GM23338 (cell line): ENCODE data around the gene CACNG7. TPM values are rescaled to one million over a fixed set of nuclear protein-coding genes. Genes with fewer than 3 reads are reported as not detected.
A peak's percentile ranks its signal among the peaks of the same experiment; 100 is the strongest.
"Not testable (repeated sequence)": the region's sequence is repeated elsewhere in the genome, so short reads cannot be mapped to it uniquely, and the experiment has no call there.

ENCODE experiments used
- ATAC-seq: fragments of 200-7000 bp; cut with Tn5 transposase; 3 replicates; pipeline ENCODE4 v1.9.1; 2020
- DNase-seq: peaks from one replicate; pipeline ENCODE4 v3.0.0-alpha.2; 2015; ENCODE audit warnings: low spot score
- H2AFZ ChIP-seq: fragments of 200-600 bp; sonication (generic); 2 replicates; pipeline ENCODE4 v1.8.0; 2016; ENCODE audit warnings: antibody characterized with exemption, mild to moderate bottlenecking, moderate library complexity
- H3F3A ChIP-seq: fragments of 200-600 bp; sonication (generic); replicated peaks from 2 replicates; pipeline ENCODE4 v1.8.0; 2017; ENCODE audit warnings: antibody characterized with exemption, mixed run types, low read depth
- H3K27ac ChIP-seq: fragments of 200-600 bp; sonication (generic); 2 replicates; pipeline ENCODE4 v1.6.1; 2016; ENCODE audit warnings: low read depth
- H3K27me3 ChIP-seq: fragments of 200-600 bp; sonication (generic); 2 replicates; pipeline ENCODE4 v1.8.0; 2016; ENCODE audit warnings: mild to moderate bottlenecking, mixed run types, moderate library complexity; ENCODE audit not compliant: insufficient read depth
- H3K36me3 ChIP-seq: fragments of 200-600 bp; sonication (generic); 2 replicates; pipeline ENCODE4 v1.8.0; 2016; ENCODE audit warnings: mild to moderate bottlenecking; ENCODE audit not compliant: insufficient read depth
- H3K4me1 ChIP-seq: fragments of 200-600 bp; sonication (generic); 2 replicates; pipeline ENCODE4 v1.8.0; 2016; ENCODE audit warnings: mild to moderate bottlenecking, moderate library complexity; ENCODE audit not compliant: insufficient read depth
- H3K4me2 ChIP-seq: fragments of 200-600 bp; sonication (generic); 2 replicates; pipeline ENCODE4 v1.7.1; 2017; ENCODE audit warnings: mixed run types
- H3K4me3 ChIP-seq: fragments of 200-600 bp; sonication (generic); 2 replicates; pipeline ENCODE4 v1.6.1; 2016; ENCODE audit warnings: mixed run types
- H3K79me2 ChIP-seq: fragments of 200-600 bp; sonication (generic); replicated peaks from 2 replicates; pipeline ENCODE4 v1.8.0; 2017; ENCODE audit warnings: mild to moderate bottlenecking; ENCODE audit not compliant: insufficient read depth
- H3K9me2 ChIP-seq: fragments of 200-600 bp; sonication (generic); 2 replicates; pipeline ENCODE4 v1.8.0; 2017; ENCODE audit not compliant: insufficient read depth
- H4K20me1 ChIP-seq: fragments of 200-600 bp; sonication (generic); replicated peaks from 2 replicates; pipeline ENCODE4 v1.8.0; 2017; ENCODE audit warnings: mild to moderate bottlenecking; ENCODE audit not compliant: insufficient read depth
- H3K27ac Mint-ChIP-seq: 2 replicates; pipeline ENCODE4 v1.8.0; 2020; ENCODE audit warnings: inconsistent platforms, mild to moderate bottlenecking, moderate library complexity, mixed read lengths
- H3K27me3 Mint-ChIP-seq: 3 replicates; pipeline ENCODE4 v1.8.0; 2022; ENCODE audit warnings: low read depth, mild to moderate bottlenecking, moderate library complexity, mixed read lengths, inconsistent platforms; ENCODE audit not compliant: insufficient read depth, poor library complexity
- H3K36me3 Mint-ChIP-seq: 3 replicates; pipeline ENCODE4 v1.8.0; 2021; ENCODE audit warnings: low read depth, mild to moderate bottlenecking, inconsistent platforms, moderate library complexity, mixed read lengths
- H3K4me1 Mint-ChIP-seq: 3 replicates; pipeline ENCODE4 v1.8.0; 2020; ENCODE audit warnings: mild to moderate bottlenecking, inconsistent platforms, mixed read lengths
- H3K4me3 Mint-ChIP-seq: 3 replicates; pipeline ENCODE4 v1.8.0; 2021; ENCODE audit warnings: moderate library complexity, mild to moderate bottlenecking, inconsistent platforms, mixed read lengths
- H3K9me3 Mint-ChIP-seq: 3 replicates; pipeline ENCODE4 v1.8.0; 2020; ENCODE audit warnings: moderate library complexity, mild to moderate bottlenecking, inconsistent platforms, mixed read lengths
- EZH2 ChIP-seq: fragments of 200-600 bp; sonication (generic); IDR thresholded peaks from one replicate; pipeline ENCODE4 v1.8.0; 2017; ENCODE audit warnings: antibody characterized with exemption, mild to moderate bottlenecking, low read depth; ENCODE audit not compliant: unreplicated experiment
- EZH2phosphoT487 ChIP-seq: fragments of 200-600 bp; sonication (generic); IDR thresholded peaks from one replicate; pipeline ENCODE4 v1.8.1; 2018; ENCODE audit warnings: antibody characterized with exemption; ENCODE audit not compliant: unreplicated experiment
- POLR2AphosphoS5 ChIP-seq: IDR thresholded peaks from 2 replicates; pipeline ENCODE4 v1.6.1; 2016; ENCODE audit warnings: antibody characterized with exemption, low read depth
- STAT1 ChIP-seq: IDR thresholded peaks from one replicate; pipeline ENCODE4 v1.6.1; 2016; ENCODE audit warnings: antibody characterized with exemption; ENCODE audit not compliant: unreplicated experiment
- polyA plus RNA-seq: library from polyadenylated mRNA; unstranded; fragments of >200 nt; fragmentation: Nextera tagmentation; extraction: Ambion mirVana; gene quantifications from 2 replicates; pipeline ENCODE4 v1.2.1, GENCODE V29; 2016
- total RNA-seq: library from RNA; depleted of rRNA; stranded (reverse); fragments of >200 nt; shearing (Covaris generic); gene quantifications from 2 replicates; pipeline ENCODE4 v1.2.3, GENCODE V29; 2014
- TF ChIP-seq, protein P1 (sequence below), 2 experiments: fragments of 200-600 bp in 1 of 2; sonication (generic) in 1 of 2; conservative IDR thresholded peaks; 2 replicates each; pipeline versions ENCODE4 v1.5.1 to v1.6.1; 2016 to 2017; ENCODE audit warnings: antibody characterized with exemption in 2 of 2, low read depth in 2 of 2, mild to moderate bottlenecking in 2 of 2, moderate library complexity in 1 of 2

CACNG7 gene
- total and polyA plus RNA-seq, 2 experiments from 2014 or later = 9.8 to 15.6 TPM

DNA sequence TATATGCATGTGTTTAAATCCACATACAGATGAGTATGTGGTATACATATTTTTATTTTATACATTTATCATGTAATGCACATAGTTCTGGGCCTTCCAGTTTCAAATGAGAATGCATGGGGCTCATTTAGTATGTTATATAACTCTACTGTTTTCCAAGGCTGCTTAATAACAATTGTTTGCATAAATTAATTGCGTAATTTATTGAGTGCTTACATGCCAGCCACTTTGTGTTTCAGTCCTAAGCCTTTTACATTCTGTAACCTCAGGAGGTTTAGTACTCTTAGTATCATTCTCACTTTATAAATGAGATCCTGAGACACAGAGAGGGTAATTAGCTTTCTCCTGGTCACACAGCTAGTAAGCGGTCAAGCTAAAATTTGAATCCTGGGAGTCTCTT is 36.9 kb downstream of the CACNG7 start (continued):
- TF ChIP-seq EZH2 (no peak), STAT1 (no peak), POLR2AphosphoS5 (no peak)
- TF ChIP-seq, protein P1, sequence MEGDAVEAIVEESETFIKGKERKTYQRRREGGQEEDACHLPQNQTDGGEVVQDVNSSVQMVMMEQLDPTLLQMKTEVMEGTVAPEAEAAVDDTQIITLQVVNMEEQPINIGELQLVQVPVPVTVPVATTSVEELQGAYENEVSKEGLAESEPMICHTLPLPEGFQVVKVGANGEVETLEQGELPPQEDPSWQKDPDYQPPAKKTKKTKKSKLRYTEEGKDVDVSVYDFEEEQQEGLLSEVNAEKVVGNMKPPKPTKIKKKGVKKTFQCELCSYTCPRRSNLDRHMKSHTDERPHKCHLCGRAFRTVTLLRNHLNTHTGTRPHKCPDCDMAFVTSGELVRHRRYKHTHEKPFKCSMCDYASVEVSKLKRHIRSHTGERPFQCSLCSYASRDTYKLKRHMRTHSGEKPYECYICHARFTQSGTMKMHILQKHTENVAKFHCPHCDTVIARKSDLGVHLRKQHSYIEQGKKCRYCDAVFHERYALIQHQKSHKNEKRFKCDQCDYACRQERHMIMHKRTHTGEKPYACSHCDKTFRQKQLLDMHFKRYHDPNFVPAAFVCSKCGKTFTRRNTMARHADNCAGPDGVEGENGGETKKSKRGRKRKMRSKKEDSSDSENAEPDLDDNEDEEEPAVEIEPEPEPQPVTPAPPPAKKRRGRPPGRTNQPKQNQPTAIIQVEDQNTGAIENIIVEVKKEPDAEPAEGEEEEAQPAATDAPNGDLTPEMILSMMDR (conservative IDR thresholded peaks at IDR 0.05; ENCODE audit: low read depth in 2 of 2) = no peak

- Histone ChIP-seq H3K36me3 (no peaks in the 10 kb centered on the region), H3K9me2 (no peaks in the 10 kb centered on the region), H3K4me2 (no peak overlapping the region), H3K4me1 (peaks cover 23% of the 10 kb centered on the region), H2AFZ (no peak overlapping the region), H3K79me2 (no peaks in the 10 kb centered on the region), H3F3A (peaks cover 14% of the 10 kb centered on the region), H4K20me1 (no peaks in the 10 kb centered on the region), H3K27me3 (no peaks in the 10 kb centered on the region), H3K4me3 (no peak overlapping the region), H3K27ac (no peak overlapping the region)
- H3K36me3 Mint-ChIP-seq = peaks cover 3% of the 10 kb centered on the region
- DNase-seq (peak; percentile 85), ATAC-seq (peak; percentile 76)
- H3K4me3 Mint-ChIP-seq = peak overlapping the region; percentile 26; the same call in 1 of the 3 replicates
- peaks cover 39% of the 10 kb centered on the region for H3K4me1 Mint-ChIP-seq
- H3K9me3 Mint-ChIP-seq = no peaks in the 10 kb centered on the region
- peaks cover 13% of the 10 kb centered on the region for H3K27me3 Mint-ChIP-seq
- no peak for TF ChIP-seq EZH2phosphoT487
- TF ChIP-seq, protein P1 (conservative IDR thresholded peaks at IDR 0.05; ENCODE audit: low read depth in 2 of 2) = peak; percentile 67 to 83
- H3K27ac Mint-ChIP-seq = no peak overlapping the region
These were observed 38.5 kb downstream of the CACNG7 start for GRCh38 chr19:53947624-53948023.

DNA sequence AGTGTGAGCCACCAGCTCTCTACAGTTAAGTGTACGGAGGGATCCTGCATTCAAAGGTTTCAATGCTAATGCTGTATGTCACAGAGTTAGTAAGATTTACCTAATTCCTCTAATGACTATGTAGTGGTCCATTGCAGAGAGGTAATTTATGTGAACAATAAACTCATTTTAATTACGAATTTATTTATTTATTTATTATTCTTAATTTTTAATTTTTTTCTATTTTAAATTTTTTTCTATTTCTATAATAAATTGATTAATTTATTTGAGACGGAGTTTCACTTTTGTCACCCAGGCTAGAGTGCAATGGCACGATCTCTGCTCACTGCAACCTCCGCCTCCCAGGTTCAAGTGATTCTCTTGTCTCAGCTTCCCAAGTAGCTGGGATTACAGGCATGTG is 39.5 kb downstream of the CACNG7 start:
- not testable (repeated sequence) for H3K27me3 ChIP-seq, H3K36me3 ChIP-seq, H3K4me3 ChIP-seq, H3K9me3 Mint-ChIP-seq, ATAC-seq, H3K36me3 Mint-ChIP-seq, H3K79me2 ChIP-seq, H3K4me3 Mint-ChIP-seq, H3K27ac ChIP-seq, H3K27ac Mint-ChIP-seq, DNase-seq, H3K9me2 ChIP-seq, H4K20me1 ChIP-seq, H2AFZ ChIP-seq, H3K4me2 ChIP-seq
- Mint-ChIP-seq H3K4me1 (peaks cover 38% of the 10 kb centered on the region), H3K27me3 (peaks cover 13% of the 10 kb centered on the region)
- Histone ChIP-seq H3K4me1 (peaks cover 22% of the 10 kb centered on the region), H3F3A (peaks cover 14% of the 10 kb centered on the region)
